ENCODE measurements around the gene PTH2. TPM values are rescaled to one million over a fixed set of nuclear protein-coding genes. Genes with fewer than 3 reads are reported as not detected.

Gene PTH2
- total RNA-seq (2022; extraction: Qiagen RNA extraction; ENCODE audit: low read depth): not detected in 5 replicates

GRCh38 chr19:49423071-49423984 lies at the start of gene PTH2:
Gene PTH2, minus strand, starts transcription at chr19:49423441. Its CDS starts 102 bp downstream, at chr19:49423339.

GRCh38 chr19:49453013-49453756 lies 29.9 kb upstream of the PTH2 start, which contains the start of gene ALDH16A1:
Gene ALDH16A1, plus strand, starts transcription at chr19:49453225. Its CDS starts 107 bp downstream, at chr19:49453332.

GRCh38 chr19:49451430-49452181 lies 28.4 kb upstream of the PTH2 start, which contains the start of gene PIH1D1:
Gene PIH1D1, minus strand, starts transcription at chr19:49451814. Its CDS starts 240 bp downstream, at chr19:49451574.

GRCh38 chr19:49441210-49441959 lies 18.1 kb upstream of the PTH2 start, which contains the start of gene SLC17A7:
Gene SLC17A7, minus strand, starts transcription at chr19:49441527. Its CDS starts 148 bp downstream, at chr19:49441379.

GRCh38 chr19:49425178-49425577 lies 1.9 kb upstream of the PTH2 start, which contains the start of gene GFY:
Gene GFY, plus strand, starts transcription at chr19:49425388. Its CDS starts 1,043 bp downstream, at chr19:49426431.

GRCh38 chr19:49387936-49388372 lies 35.3 kb downstream of the PTH2 start, which contains the start of gene KASH5:
Gene KASH5, plus strand, starts transcription at chr19:49388249. Its CDS starts 2,635 bp downstream, at chr19:49390884.

Other genes starting within 250 kb of the PTH2 start
- gene SLC6A16, start 98.2 kb downstream of the PTH2 start, total RNA-seq (2022; extraction: Qiagen RNA extraction; ENCODE audit: low read depth): 0.90 to 1.8 TPM (median 1.3 TPM) in 5 replicates
- not detected in 5 replicates for gene CD37, start 88.0 kb downstream of the PTH2 start, total RNA-seq (2022; extraction: Qiagen RNA extraction; ENCODE audit: low read depth)
- gene TEAD2, start 61.0 kb downstream of the PTH2 start, total RNA-seq (2022; extraction: Qiagen RNA extraction; ENCODE audit: low read depth): 13.9 to 21.0 TPM (median 17.2 TPM) in 5 replicates
- 0.37 to 1.0 TPM (median 0.48 TPM) in 5 replicates for gene DKKL1, start 59.6 kb downstream of the PTH2 start, total RNA-seq (2022; extraction: Qiagen RNA extraction; ENCODE audit: low read depth)
- 0.10 TPM in 1 of 5 replicates, not detected in the others for gene KASH5, start 35.2 kb downstream of the PTH2 start, total RNA-seq (2022; extraction: Qiagen RNA extraction; ENCODE audit: low read depth)
- 0.12 to 0.28 TPM (median 0.17 TPM) in 4 of 5 replicates, not detected in the other for gene GFY, start 1.9 kb upstream of the PTH2 start, total RNA-seq (2022; extraction: Qiagen RNA extraction; ENCODE audit: low read depth)
- gene SLC17A7, start 18.1 kb upstream of the PTH2 start, total RNA-seq (2022; extraction: Qiagen RNA extraction; ENCODE audit: low read depth): 0.39 to 0.73 TPM (median 0.67 TPM) in 5 replicates
- 88.4 to 93.8 TPM (median 92.6 TPM) in 5 replicates for gene PIH1D1, start 28.4 kb upstream of the PTH2 start, total RNA-seq (2022; extraction: Qiagen RNA extraction; ENCODE audit: low read depth)
- 13.6 to 25.0 TPM (median 21.1 TPM) in 5 replicates for gene ALDH16A1, start 29.8 kb upstream of the PTH2 start, total RNA-seq (2022; extraction: Qiagen RNA extraction; ENCODE audit: low read depth)
- gene FLT3LG, start 50.8 kb upstream of the PTH2 start, total RNA-seq (2022; extraction: Qiagen RNA extraction; ENCODE audit: low read depth): 0.90 to 2.2 TPM (median 1.2 TPM) in 5 replicates
- gene RPL13A, start 64.2 kb upstream of the PTH2 start, total RNA-seq (2022; extraction: Qiagen RNA extraction; ENCODE audit: low read depth): 3,849 to 4,394 TPM (median 4,225 TPM) in 5 replicates
- 3,786 to 4,498 TPM (median 3,975 TPM) in 5 replicates for gene RPS11, start 73.0 kb upstream of the PTH2 start, total RNA-seq (2022; extraction: Qiagen RNA extraction; ENCODE audit: low read depth)
- gene FCGRT, start 89.2 kb upstream of the PTH2 start, total RNA-seq (2022; extraction: Qiagen RNA extraction; ENCODE audit: low read depth): 23.9 to 33.3 TPM (median 28.1 TPM) in 5 replicates
- 0.78 to 2.8 TPM (median 2.0 TPM) in 5 replicates for gene RCN3, start 104.6 kb upstream of the PTH2 start, total RNA-seq (2022; extraction: Qiagen RNA extraction; ENCODE audit: low read depth)
- 80.5 to 105 TPM (median 102 TPM) in 5 replicates for gene NOSIP, start 157.1 kb upstream of the PTH2 start, total RNA-seq (2022; extraction: Qiagen RNA extraction; ENCODE audit: low read depth)
- gene PRRG2, start 157.9 kb upstream of the PTH2 start, total RNA-seq (2022; extraction: Qiagen RNA extraction; ENCODE audit: low read depth): 0.66 to 1.5 TPM (median 1.0 TPM) in 5 replicates
- 24.2 to 35.2 TPM (median 31.5 TPM) in 5 replicates for gene PRR12, start 167.7 kb upstream of the PTH2 start, total RNA-seq (2022; extraction: Qiagen RNA extraction; ENCODE audit: low read depth)
- 81.1 to 134 TPM (median 118 TPM) in 5 replicates for gene RRAS, start 216.7 kb upstream of the PTH2 start, total RNA-seq (2022; extraction: Qiagen RNA extraction; ENCODE audit: low read depth)
- 42.4 to 73.9 TPM (median 68.0 TPM) in 5 replicates for gene SCAF1, start 218.8 kb upstream of the PTH2 start, total RNA-seq (2022; extraction: Qiagen RNA extraction; ENCODE audit: low read depth)
- 83.2 to 108 TPM (median 101 TPM) in 5 replicates for gene IRF3, start 242.4 kb upstream of the PTH2 start, total RNA-seq (2022; extraction: Qiagen RNA extraction; ENCODE audit: low read depth)
- gene BCL2L12, start 242.5 kb upstream of the PTH2 start, total RNA-seq (2022; extraction: Qiagen RNA extraction; ENCODE audit: low read depth): 51.6 to 75.3 TPM (median 73.0 TPM) in 5 replicates